ENCODE data around the gene S1PR5. TPM values are rescaled to one million over a fixed set of nuclear protein-coding genes. Genes with fewer than 3 reads are reported as not detected.

The S1PR5 gene
- total and polyA plus RNA-seq, 4 donors: 0.17 to 0.56 (median 0.34) TPM

DNA sequence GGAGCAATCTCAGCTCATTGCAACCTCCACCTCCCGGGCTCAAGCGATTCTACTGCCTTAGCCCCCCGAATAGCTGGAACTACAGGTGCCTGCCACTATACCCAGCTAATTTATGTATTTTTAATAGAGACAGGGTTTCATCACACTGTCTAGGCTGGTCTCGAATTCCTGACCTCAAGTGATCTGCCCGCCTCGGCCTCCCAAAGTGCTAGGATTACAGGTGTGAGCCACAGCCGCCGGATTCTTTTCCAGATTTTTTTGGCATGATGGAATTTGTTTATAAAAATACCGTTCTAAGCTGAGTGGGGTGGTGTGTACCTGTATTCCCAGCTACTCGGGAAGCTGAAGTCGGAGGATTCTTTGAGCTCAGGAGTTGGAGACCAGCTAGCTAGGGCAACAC, 20.4 kb upstream of the S1PR5 start:
- no peak for DNase-seq (ENCODE audit: low spot score)
- WGBS: 80% methylated on average over 11 of the region's 11 CpGs
- Histone ChIP-seq H3K9ac (ENCODE audit: low read depth in 1 of 2, low read length in 2 of 2) (no peak overlapping the region), H3K4me1 (ENCODE audit: control insufficient read depth in 4 of 4, insufficient read depth in 4 of 4, low read length in 3 of 4) (no peaks in the 10 kb centered on the region), H3K27me3 (ENCODE audit: control insufficient read depth in 4 of 4, insufficient read depth in 4 of 4, low read length in 3 of 4) (no peaks in the 10 kb centered on the region), H3K36me3 (ENCODE audit: control insufficient read depth in 4 of 4, insufficient read depth in 3 of 4, low read depth in 1 of 4, low read length in 3 of 4) (no peaks in the 10 kb centered on the region), H3K27ac (ENCODE audit: low read depth in 1 of 2, low read length in 2 of 2) (no peak overlapping the region), H3K4me3 (ENCODE audit: low read depth in 1 of 3, low read length in 3 of 3) (no peak overlapping the region), H3K9me3 (ENCODE audit: control insufficient read depth in 4 of 4, low read length in 3 of 4) (no peaks in the 10 kb centered on the region)
- TF ChIP-seq, protein P1, sequence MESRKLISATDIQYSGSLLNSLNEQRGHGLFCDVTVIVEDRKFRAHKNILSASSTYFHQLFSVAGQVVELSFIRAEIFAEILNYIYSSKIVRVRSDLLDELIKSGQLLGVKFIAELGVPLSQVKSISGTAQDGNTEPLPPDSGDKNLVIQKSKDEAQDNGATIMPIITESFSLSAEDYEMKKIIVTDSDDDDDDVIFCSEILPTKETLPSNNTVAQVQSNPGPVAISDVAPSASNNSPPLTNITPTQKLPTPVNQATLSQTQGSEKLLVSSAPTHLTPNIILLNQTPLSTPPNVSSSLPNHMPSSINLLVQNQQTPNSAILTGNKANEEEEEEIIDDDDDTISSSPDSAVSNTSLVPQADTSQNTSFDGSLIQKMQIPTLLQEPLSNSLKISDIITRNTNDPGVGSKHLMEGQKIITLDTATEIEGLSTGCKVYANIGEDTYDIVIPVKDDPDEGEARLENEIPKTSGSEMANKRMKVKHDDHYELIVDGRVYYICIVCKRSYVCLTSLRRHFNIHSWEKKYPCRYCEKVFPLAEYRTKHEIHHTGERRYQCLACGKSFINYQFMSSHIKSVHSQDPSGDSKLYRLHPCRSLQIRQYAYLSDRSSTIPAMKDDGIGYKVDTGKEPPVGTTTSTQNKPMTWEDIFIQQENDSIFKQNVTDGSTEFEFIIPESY (IDR thresholded peaks at IDR 0.05): no peak
- TF ChIP-seq FOXA2 (IDR thresholded peaks at IDR 0.05) (no peak), YY1 (IDR thresholded peaks at IDR 0.05) (no peak)

- no peak overlapping the region for H3K27ac ChIP-seq (ENCODE audit: low read depth in 1 of 2, low read length in 2 of 2)
- no peaks in the 10 kb centered on the region for H3K27me3 ChIP-seq (ENCODE audit: control insufficient read depth in 4 of 4, insufficient read depth in 4 of 4, low read length in 3 of 4)
- H3K9ac ChIP-seq (ENCODE audit: low read depth in 1 of 2, low read length in 2 of 2): no peak overlapping the region
- no peaks in the 10 kb centered on the region for H3K36me3 ChIP-seq (ENCODE audit: control insufficient read depth in 4 of 4, insufficient read depth in 3 of 4, low read depth in 1 of 4, low read length in 3 of 4)
- no peaks in the 10 kb centered on the region for H3K9me3 ChIP-seq (ENCODE audit: control insufficient read depth in 4 of 4, low read length in 3 of 4)
- DNase-seq (ENCODE audit: low spot score): no peak
- no peak for TF ChIP-seq JUND (IDR thresholded peaks at IDR 0.05)
- no peak for TF ChIP-seq FOXA1 (IDR thresholded peaks at IDR 0.05)
- no peak for TF ChIP-seq REST (IDR thresholded peaks at IDR 0.05)
- TF ChIP-seq EGR1 (IDR thresholded peaks at IDR 0.05; ENCODE audit: low read depth in 2 of 2): no peak
- TF ChIP-seq, protein P1 (IDR thresholded peaks at IDR 0.05): no peak
- TF ChIP-seq HNF4G (IDR thresholded peaks at IDR 0.05): no peak
- TF ChIP-seq, protein P2, sequence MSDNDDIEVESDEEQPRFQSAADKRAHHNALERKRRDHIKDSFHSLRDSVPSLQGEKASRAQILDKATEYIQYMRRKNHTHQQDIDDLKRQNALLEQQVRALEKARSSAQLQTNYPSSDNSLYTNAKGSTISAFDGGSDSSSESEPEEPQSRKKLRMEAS (IDR thresholded peaks at IDR 0.05): no peak
- no peak for TF ChIP-seq YY1 (IDR thresholded peaks at IDR 0.05)
- TF ChIP-seq CTCF (IDR thresholded peaks at IDR 0.05; ENCODE audit: low read depth, low read length, missing input control): no peak
- H3K4me1 ChIP-seq (ENCODE audit: control insufficient read depth in 4 of 4, insufficient read depth in 4 of 4, low read length in 3 of 4): no peaks in the 10 kb centered on the region
- no peak overlapping the region for H3K4me3 ChIP-seq (ENCODE audit: low read depth in 1 of 3, low read length in 3 of 3)
- WGBS: 74% methylated on average over 6 of the region's 6 CpGs
These were observed 18.4 kb upstream of the S1PR5 start for GRCh38 chr19:10535613-10536012.

Measured in liver (tissue), 9 donors.